SK-N-SH (cell line): ENCODE results near the gene OSBP2. TPM values are rescaled to one million over a fixed set of nuclear protein-coding genes. Genes with fewer than 3 reads are reported as not detected.
A peak's percentile ranks its signal among the peaks of the same experiment; 100 is the strongest.

Experiments used
- CTCF ChIA-PET: fragments of 300-600, 350-600 bp; formaldehyde crosslinking; extraction: SDS; loops from one replicate; lab custom pipeline; 2021; lab: Yijun Ruan, JAX
- POLR2A ChIA-PET: fragments of 350-600 bp; sonication (Branson Sonifier 250); formaldehyde crosslinking; extraction: SDS; loops from one replicate; lab custom pipeline; 2020; ENCODE audit warnings: antibody characterized with exemption, inconsistent platforms; lab: Yijun Ruan, JAX
- DNase-seq: peaks from one replicate; pipeline ENCODE4 v3.0.0; 2012
- H2AFZ ChIP-seq: fragments of 200-600 bp; sonication (generic); 2 replicates; pipeline ENCODE4 v1.8.1; 2016; ENCODE audit warnings: antibody characterized with exemption, mild to moderate bottlenecking, low read depth
- H3F3A ChIP-seq: fragments of 200-600 bp; sonication (generic); replicated peaks from 2 replicates; pipeline ENCODE3; 2016; ENCODE audit warnings: antibody characterized with exemption, mild to moderate bottlenecking; ENCODE audit not compliant: insufficient read depth
- H3K27ac ChIP-seq, 2 experiments: fragments of 200-500 bp in 1 of 2; fragments of 200-600 bp in 1 of 2; sonication (Bioruptor generic) in 1 of 2; sonication (generic), shearing (Covaris generic) in 1 of 2; 2 replicates each; pipeline versions ENCODE4 v1.5.1 to v1.6.1; 2014 to 2016; ENCODE audit warnings: low read depth in 2 of 2, inconsistent platforms in 1 of 2, low read length in 1 of 2, mild to moderate bottlenecking in 1 of 2, mixed read lengths in 1 of 2
- H3K27me3 ChIP-seq: fragments of 200-600 bp; sonication (generic), shearing (Covaris generic); 2 replicates; pipeline ENCODE4 v1.6.1; 2016; ENCODE audit warnings: mixed run types; ENCODE audit not compliant: insufficient read depth
- H3K36me3 ChIP-seq, 2 experiments: fragments of 200-500 bp in 1 of 2; fragments of 200-600 bp in 1 of 2; sonication (Bioruptor generic) in 1 of 2; sonication (generic) in 1 of 2; replicated peaks in 1 of 2; 2 replicates each; pipeline versions ENCODE3 to v1.5.1; 2014 to 2016; ENCODE audit warnings: low read length in 1 of 2, mild to moderate bottlenecking in 1 of 2; ENCODE audit not compliant: insufficient read depth in 2 of 2, control insufficient read depth in 1 of 2
- H3K4me1 ChIP-seq, 2 experiments: fragments of 200-500 bp in 1 of 2; fragments of 200-600 bp in 1 of 2; sonication (Bioruptor generic) in 1 of 2; sonication (generic), shearing (Covaris generic) in 1 of 2; 2 replicates each; pipeline versions ENCODE4 v1.5.1 to v1.6.1; 2014 to 2016; ENCODE audit warnings: low read depth in 1 of 2, low read length in 1 of 2, mixed run types in 1 of 2; ENCODE audit not compliant: insufficient read depth in 2 of 2, control insufficient read depth in 1 of 2
- H3K4me2 ChIP-seq: fragments of 200-600 bp; sonication (generic), shearing (Covaris generic); 2 replicates; pipeline ENCODE4 v1.6.1; 2017; ENCODE audit warnings: mixed run types
- H3K4me3 ChIP-seq, 2 experiments: fragments of 200-500 bp in 1 of 2; fragments of 200-600 bp in 1 of 2; sonication (Bioruptor generic) in 1 of 2; sonication (generic), shearing (Covaris generic) in 1 of 2; 2 replicates each; pipeline versions ENCODE4 v1.5.1 to v1.8.1; 2014 to 2016; ENCODE audit warnings: low read depth in 2 of 2, inconsistent platforms in 1 of 2, low read length in 1 of 2, mild to moderate bottlenecking in 1 of 2, mixed read lengths in 1 of 2, moderate library complexity in 1 of 2
- H3K79me2 ChIP-seq: fragments of 200-600 bp; sonication (generic); 2 replicates; pipeline ENCODE4 v1.8.1; 2017; ENCODE audit warnings: mild to moderate bottlenecking; ENCODE audit not compliant: insufficient read depth
- H3K9ac ChIP-seq: fragments of 200-600 bp; sonication (generic); 2 replicates; pipeline ENCODE4 v1.6.1; 2017; ENCODE audit warnings: mixed run types
- H3K9me2 ChIP-seq: fragments of 200-600 bp; sonication (generic); 2 replicates; pipeline ENCODE4 v1.6.1; 2017; ENCODE audit warnings: mixed run types
- H3K9me3 ChIP-seq: fragments of 200-600 bp; sonication (generic); 2 replicates; pipeline ENCODE4 v1.6.1; 2017; ENCODE audit warnings: mixed run types, mild to moderate bottlenecking, moderate library complexity
- H4K20me1 ChIP-seq: fragments of 200-600 bp; sonication (generic); 2 replicates; pipeline ENCODE4 v1.6.1; 2017; ENCODE audit warnings: mild to moderate bottlenecking, mixed run types; ENCODE audit not compliant: insufficient read depth
- CTCF ChIP-seq: fragments of 200-600 bp; sonication (generic); IDR thresholded peaks from 2 replicates; pipeline ENCODE4 v1.6.1; 2017; ENCODE audit warnings: antibody characterized with exemption, mild to moderate bottlenecking, moderate library complexity
- FOSL2 ChIP-seq: IDR thresholded peaks from 2 replicates; pipeline ENCODE4 v1.4.0; 2012; ENCODE audit warnings: low read depth, mild to moderate bottlenecking, moderate library complexity, borderline replicate concordance
- GABPA ChIP-seq: IDR thresholded peaks from 2 replicates; pipeline ENCODE4 v1.4.0; 2012; ENCODE audit warnings: low read depth, mild to moderate bottlenecking
- IRF3 ChIP-seq: fragments of 150-350 bp; IDR thresholded peaks from 2 replicates; pipeline ENCODE4 v1.6.1; 2016; ENCODE audit warnings: mild to moderate bottlenecking, low read depth, low read length
- JUND ChIP-seq: IDR thresholded peaks from 2 replicates; pipeline ENCODE4 v1.4.0; 2012
- NRF1 ChIP-seq: IDR thresholded peaks from 2 replicates; pipeline ENCODE4 v1.6.1; 2012; ENCODE audit warnings: low read depth, mild to moderate bottlenecking, low read length
- PBX3 ChIP-seq: IDR thresholded peaks from 2 replicates; pipeline ENCODE4; 2012
- RAD21 ChIP-seq: IDR thresholded peaks from 2 replicates; pipeline ENCODE4 v1.6.1; 2012; ENCODE audit warnings: mild to moderate bottlenecking, low read length
- REST ChIP-seq: IDR thresholded peaks from 2 replicates; pipeline ENCODE4 v1.6.1; 2012; ENCODE audit warnings: mild to moderate bottlenecking, low read depth, low read length, moderate library complexity
- RFX5 ChIP-seq: IDR thresholded peaks from 2 replicates; pipeline ENCODE4 v1.6.1; 2012; ENCODE audit warnings: mild to moderate bottlenecking, improper control_type of control experiment, low read length
- RXRA ChIP-seq: IDR thresholded peaks from 2 replicates; pipeline ENCODE4 v1.4.0; 2012; ENCODE audit warnings: low read depth, mild to moderate bottlenecking, borderline replicate concordance
- SMC3 ChIP-seq: IDR thresholded peaks from 2 replicates; pipeline ENCODE4 v1.6.1; 2012; ENCODE audit warnings: low read depth, low read length, improper control_type of control experiment
- TAF1 ChIP-seq: IDR thresholded peaks from 2 replicates; pipeline ENCODE4 v1.6.1; 2012; ENCODE audit warnings: low read depth, mild to moderate bottlenecking, low read length, moderate library complexity, borderline replicate concordance
- TEAD4 ChIP-seq: IDR thresholded peaks from 2 replicates; pipeline ENCODE4 v1.4.0; 2012; ENCODE audit warnings: mild to moderate bottlenecking, borderline replicate concordance; ENCODE audit not compliant: insufficient read depth
- YY1 ChIP-seq: IDR thresholded peaks from 2 replicates; pipeline ENCODE4 v1.4.0; 2012; ENCODE audit warnings: low read depth, mild to moderate bottlenecking
- WGBS: methylation state at CpG from one replicate; pipeline ENCODE4 v1.1.6; 2017; ENCODE audit warnings: low lambda C conversion rate; 5-methylcytosine and 5-hydroxymethylcytosine counted together
- polyA plus RNA-seq, 3 experiments: library from polyadenylated mRNA; depleted of rRNA; stranded (reverse); fragments of >200 nt; gene quantifications; 2 replicates each; pipeline ENCODE4 v1.2.3, GENCODE V29; 2012
- TF ChIP-seq, protein P1 (sequence below): IDR thresholded peaks from 2 replicates; pipeline ENCODE4 v1.4.0; 2012; ENCODE audit warnings: low read depth
- TF ChIP-seq, protein P2 (sequence below): fragments of 150-350 bp; IDR thresholded peaks from 2 replicates; pipeline ENCODE4 v1.6.1; 2017; ENCODE audit warnings: antibody characterized with exemption, low read length, low read depth, borderline replicate concordance

OSBP2 gene
- polyA plus RNA-seq, 1 of the 3 experiments (the other 2 are of a cell fraction), result 3.1 TPM

DNA sequence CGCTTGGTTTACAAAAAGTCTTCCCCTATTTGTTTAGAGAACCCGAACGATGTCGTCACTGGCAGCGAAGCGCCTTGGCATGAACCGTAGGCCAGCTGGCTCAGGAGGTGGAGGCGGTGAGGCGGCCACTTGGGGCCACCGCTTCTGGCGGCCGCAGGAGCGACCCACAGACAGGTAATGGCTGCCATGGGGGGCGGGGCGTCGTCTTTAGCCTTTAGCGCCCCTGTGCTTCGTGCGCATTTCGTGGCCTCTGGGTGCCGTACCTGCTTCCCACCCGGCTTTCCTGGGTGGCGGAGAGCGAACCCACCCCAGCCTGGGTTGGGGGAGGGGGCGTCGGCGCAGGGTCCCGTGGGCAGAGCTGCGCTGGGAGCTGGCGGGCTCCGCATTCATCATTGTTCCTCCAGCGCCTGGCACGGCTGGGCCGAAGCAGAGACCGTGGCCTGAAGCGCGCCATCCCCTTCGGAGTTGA is 469 bp upstream of the OSBP2 start:
- H3K27ac ChIP-seq, result peak overlapping the region in 1 of 2 experiments; percentile 84; a peak in 2 of 4 replicates
- 3% methylated on average over 12 of the region's 38 CpGs for WGBS

DNA sequence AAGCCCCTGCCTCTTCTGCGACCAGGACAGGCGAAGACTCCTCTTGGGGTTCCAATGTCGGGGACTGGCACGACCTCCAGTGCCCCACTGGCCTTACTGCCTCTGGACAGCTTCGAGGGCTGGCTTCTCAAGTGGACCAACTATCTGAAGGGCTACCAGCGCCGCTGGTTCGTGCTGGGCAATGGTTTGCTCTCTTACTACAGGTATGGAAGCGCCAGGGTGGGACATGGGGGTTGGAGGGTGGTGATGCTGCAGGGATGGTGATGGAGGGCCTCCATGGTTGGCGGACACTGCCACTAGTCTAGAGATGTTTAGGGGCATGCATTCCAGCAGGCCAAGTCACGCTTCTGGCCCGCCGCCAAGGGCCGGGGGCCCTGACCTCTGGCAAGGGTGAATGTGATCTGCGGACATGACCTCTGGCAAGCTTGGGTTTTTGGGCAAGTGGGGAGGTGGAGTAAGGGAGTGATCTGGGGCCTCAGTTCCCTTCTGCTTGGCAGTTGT is 727 bp downstream of the OSBP2 start:
- 99% methylated on average over 9 of the region's 15 CpGs for WGBS
- Histone ChIP-seq H3K36me3 (no peaks in the 10 kb centered on the region), H3K79me2 (no peaks in the 10 kb centered on the region), H3K27me3 (no peaks in the 10 kb centered on the region), H3K4me1 (peaks cover 0 to 19% of the 10 kb centered on the region in 2 experiments; a peak in 2 of 4 replicates), H3K27ac (no peak overlapping the region), H2AFZ (0 out of 2 replicates have a peak overlapping the region, but pooled peaks have one; percentile 65), H3K4me3 (peak overlapping the region; percentile 64 to 65), H3K4me2 (peak overlapping the region; percentile 91), H3K9me2 (no peaks in the 10 kb centered on the region), H4K20me1 (no peaks in the 10 kb centered on the region), H3F3A (peaks cover 10% of the 10 kb centered on the region), H3K9me3 (no peaks in the 10 kb centered on the region), H3K9ac (no peak overlapping the region)
- CTCF ChIA-PET, result interaction anchor here (0.9 to 5.6 kb wide), 6 partner anchors 8 to 68 kb away, joined by 3 to 31 read pairs (median 6); partner anchors contain the start of genes DUSP18 and SLC35E4
- no peak for DNase-seq
- POLR2A ChIA-PET, result interaction anchor here (0.6 to 2.0 kb wide), 3 partner anchors 8 to 61 kb away, joined by 3 to 7 read pairs (median 6); no protein-coding TSS in a partner anchor
- no peak for TF ChIP-seq RXRA
- TF ChIP-seq IRF3, result no peak
- no peak for TF ChIP-seq FOSL2
- no peak for TF ChIP-seq GABPA
- TF ChIP-seq TEAD4, result no peak
- TF ChIP-seq JUND, result no peak
- TF ChIP-seq CTCF, result no peak
- no peak for TF ChIP-seq RAD21
- TF ChIP-seq PBX3, result no peak
- no peak for TF ChIP-seq REST
- TF ChIP-seq, protein P1, sequence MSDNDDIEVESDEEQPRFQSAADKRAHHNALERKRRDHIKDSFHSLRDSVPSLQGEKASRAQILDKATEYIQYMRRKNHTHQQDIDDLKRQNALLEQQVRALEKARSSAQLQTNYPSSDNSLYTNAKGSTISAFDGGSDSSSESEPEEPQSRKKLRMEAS, result no peak
- TF ChIP-seq, protein P2, sequence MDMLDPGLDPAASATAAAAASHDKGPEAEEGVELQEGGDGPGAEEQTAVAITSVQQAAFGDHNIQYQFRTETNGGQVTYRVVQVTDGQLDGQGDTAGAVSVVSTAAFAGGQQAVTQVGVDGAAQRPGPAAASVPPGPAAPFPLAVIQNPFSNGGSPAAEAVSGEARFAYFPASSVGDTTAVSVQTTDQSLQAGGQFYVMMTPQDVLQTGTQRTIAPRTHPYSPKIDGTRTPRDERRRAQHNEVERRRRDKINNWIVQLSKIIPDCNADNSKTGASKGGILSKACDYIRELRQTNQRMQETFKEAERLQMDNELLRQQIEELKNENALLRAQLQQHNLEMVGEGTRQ, result no peak
- TF ChIP-seq NRF1, result no peak
- no peak for TF ChIP-seq TAF1
- TF ChIP-seq SMC3, result no peak

More for the DNA sequence above, 469 bp upstream of the OSBP2 start:
- TF ChIP-seq RFX5, result no peak
- peak; percentile 81 for TF ChIP-seq YY1
- DNase-seq, result peak; percentile 84
- Histone ChIP-seq H3K9ac (peak overlapping the region; percentile 62; the same call in 1 of the 2 replicates), H3K4me3 (peak overlapping the region; percentile 64 to 76), H4K20me1 (no peaks in the 10 kb centered on the region), H3F3A (peaks cover 3% of the 10 kb centered on the region), H3K4me1 (peaks cover 0 to 19% of the 10 kb centered on the region in 2 experiments; a peak in 2 of 4 replicates), H3K9me2 (no peaks in the 10 kb centered on the region), H3K27me3 (no peaks in the 10 kb centered on the region), H3K79me2 (no peaks in the 10 kb centered on the region), H3K4me2 (peak overlapping the region; percentile 97), H2AFZ (peak overlapping the region; percentile 96), H3K9me3 (no peaks in the 10 kb centered on the region), H3K36me3 (no peaks in the 10 kb centered on the region)
- CTCF ChIA-PET, result interaction anchor here (0.6 to 5.6 kb wide), 7 partner anchors 8 to 75 kb away, joined by 3 to 31 read pairs (median 4); partner anchors contain the start of genes DUSP18 and SLC35E4
- POLR2A ChIA-PET, result interaction anchor here (0.9 to 2.0 kb wide), 5 partner anchors 9 to 66 kb away, joined by 3 to 7 read pairs (median 5); partner anchors contain the start of gene SLC35E4
